H1 (cell line): ENCODE data around the gene TRPM6. TPM values are rescaled to one million over a fixed set of nuclear protein-coding genes. Genes with fewer than 3 reads are reported as not detected.

Experiments used
- CBX8 ChIP-seq: fragments of 300-800, 300-1000 bp; sonication (generic); IDR thresholded peaks from 2 replicates; pipeline ENCODE4 v1.7.1; 2016; ENCODE audit warnings: low read depth, low read length, borderline replicate concordance
- EGR1 ChIP-seq: IDR thresholded peaks from 2 replicates; pipeline ENCODE4 v1.6.1; 2011; ENCODE audit warnings: low read depth, low read length, borderline replicate concordance
- SRF ChIP-seq: IDR thresholded peaks from 2 replicates; pipeline ENCODE4 v1.6.1; 2011; ENCODE audit warnings: mild to moderate bottlenecking, low read depth, low read length, moderate library complexity
- polyA plus RNA-seq, 7 experiments: library from polyadenylated mRNA; depleted of rRNA in 3 of 7; stranded (reverse) in 5 of 7; unstranded in 2 of 7; fragments of >200 nt in 5 of 7; fragments of 200-250 nt in 2 of 7; gene quantifications; 1 replicate in 5 of 7; 2 replicates in 1 of 7; 4 replicates in 1 of 7; pipeline versions ENCODE4 v1.2.1 to v1.2.3, GENCODE V29; 2011 to 2013; ENCODE audit warnings: missing spikeins in 2 of 7, mixed read lengths in 2 of 7
- total RNA-seq: library from RNA; stranded (reverse); fragmentation: NEBNext Ultra II Directional; extraction: Animal tissue kit (Norgen Biotek cat#: 25700); gene quantifications from 2 replicates; pipeline ENCODE4 v1.2.1, GENCODE V29; 2021
- TF ChIP-seq, protein P1 (sequence below): fragments of 300-600 bp; sonication (generic); IDR thresholded peaks from 2 replicates; pipeline ENCODE4 v1.7.1; 2012; ENCODE audit warnings: low read length, moderate library complexity, mild to moderate bottlenecking, inconsistent platforms; ENCODE audit not compliant: insufficient replicate concordance

Gene TRPM6
- total and polyA plus RNA-seq, 2 of the 8 experiments (the other 6 are each of a cell fraction or from before 2014, with no cell fraction given): 0.45 to 1.5 TPM

DNA sequence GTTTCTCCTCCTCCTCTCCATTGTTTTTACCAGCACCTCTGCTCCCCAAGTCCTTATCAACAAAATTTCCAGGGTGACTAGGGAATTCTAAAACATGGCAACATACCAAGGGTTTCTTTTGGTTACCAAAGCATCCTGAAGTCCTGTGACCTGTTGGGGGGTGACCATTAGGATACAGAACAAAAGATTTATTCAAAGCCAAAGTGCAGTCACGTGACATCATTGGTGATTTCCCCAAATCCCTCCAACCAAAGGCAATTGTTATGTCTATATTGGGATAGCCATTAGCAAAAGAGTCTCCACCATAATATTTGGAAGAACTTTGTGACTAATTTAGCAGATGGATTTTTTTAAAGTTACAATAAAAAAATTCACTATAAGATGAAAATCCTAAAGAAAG is 168.4 kb downstream of the TRPM6 start (continued):
- TF ChIP-seq, protein P1, sequence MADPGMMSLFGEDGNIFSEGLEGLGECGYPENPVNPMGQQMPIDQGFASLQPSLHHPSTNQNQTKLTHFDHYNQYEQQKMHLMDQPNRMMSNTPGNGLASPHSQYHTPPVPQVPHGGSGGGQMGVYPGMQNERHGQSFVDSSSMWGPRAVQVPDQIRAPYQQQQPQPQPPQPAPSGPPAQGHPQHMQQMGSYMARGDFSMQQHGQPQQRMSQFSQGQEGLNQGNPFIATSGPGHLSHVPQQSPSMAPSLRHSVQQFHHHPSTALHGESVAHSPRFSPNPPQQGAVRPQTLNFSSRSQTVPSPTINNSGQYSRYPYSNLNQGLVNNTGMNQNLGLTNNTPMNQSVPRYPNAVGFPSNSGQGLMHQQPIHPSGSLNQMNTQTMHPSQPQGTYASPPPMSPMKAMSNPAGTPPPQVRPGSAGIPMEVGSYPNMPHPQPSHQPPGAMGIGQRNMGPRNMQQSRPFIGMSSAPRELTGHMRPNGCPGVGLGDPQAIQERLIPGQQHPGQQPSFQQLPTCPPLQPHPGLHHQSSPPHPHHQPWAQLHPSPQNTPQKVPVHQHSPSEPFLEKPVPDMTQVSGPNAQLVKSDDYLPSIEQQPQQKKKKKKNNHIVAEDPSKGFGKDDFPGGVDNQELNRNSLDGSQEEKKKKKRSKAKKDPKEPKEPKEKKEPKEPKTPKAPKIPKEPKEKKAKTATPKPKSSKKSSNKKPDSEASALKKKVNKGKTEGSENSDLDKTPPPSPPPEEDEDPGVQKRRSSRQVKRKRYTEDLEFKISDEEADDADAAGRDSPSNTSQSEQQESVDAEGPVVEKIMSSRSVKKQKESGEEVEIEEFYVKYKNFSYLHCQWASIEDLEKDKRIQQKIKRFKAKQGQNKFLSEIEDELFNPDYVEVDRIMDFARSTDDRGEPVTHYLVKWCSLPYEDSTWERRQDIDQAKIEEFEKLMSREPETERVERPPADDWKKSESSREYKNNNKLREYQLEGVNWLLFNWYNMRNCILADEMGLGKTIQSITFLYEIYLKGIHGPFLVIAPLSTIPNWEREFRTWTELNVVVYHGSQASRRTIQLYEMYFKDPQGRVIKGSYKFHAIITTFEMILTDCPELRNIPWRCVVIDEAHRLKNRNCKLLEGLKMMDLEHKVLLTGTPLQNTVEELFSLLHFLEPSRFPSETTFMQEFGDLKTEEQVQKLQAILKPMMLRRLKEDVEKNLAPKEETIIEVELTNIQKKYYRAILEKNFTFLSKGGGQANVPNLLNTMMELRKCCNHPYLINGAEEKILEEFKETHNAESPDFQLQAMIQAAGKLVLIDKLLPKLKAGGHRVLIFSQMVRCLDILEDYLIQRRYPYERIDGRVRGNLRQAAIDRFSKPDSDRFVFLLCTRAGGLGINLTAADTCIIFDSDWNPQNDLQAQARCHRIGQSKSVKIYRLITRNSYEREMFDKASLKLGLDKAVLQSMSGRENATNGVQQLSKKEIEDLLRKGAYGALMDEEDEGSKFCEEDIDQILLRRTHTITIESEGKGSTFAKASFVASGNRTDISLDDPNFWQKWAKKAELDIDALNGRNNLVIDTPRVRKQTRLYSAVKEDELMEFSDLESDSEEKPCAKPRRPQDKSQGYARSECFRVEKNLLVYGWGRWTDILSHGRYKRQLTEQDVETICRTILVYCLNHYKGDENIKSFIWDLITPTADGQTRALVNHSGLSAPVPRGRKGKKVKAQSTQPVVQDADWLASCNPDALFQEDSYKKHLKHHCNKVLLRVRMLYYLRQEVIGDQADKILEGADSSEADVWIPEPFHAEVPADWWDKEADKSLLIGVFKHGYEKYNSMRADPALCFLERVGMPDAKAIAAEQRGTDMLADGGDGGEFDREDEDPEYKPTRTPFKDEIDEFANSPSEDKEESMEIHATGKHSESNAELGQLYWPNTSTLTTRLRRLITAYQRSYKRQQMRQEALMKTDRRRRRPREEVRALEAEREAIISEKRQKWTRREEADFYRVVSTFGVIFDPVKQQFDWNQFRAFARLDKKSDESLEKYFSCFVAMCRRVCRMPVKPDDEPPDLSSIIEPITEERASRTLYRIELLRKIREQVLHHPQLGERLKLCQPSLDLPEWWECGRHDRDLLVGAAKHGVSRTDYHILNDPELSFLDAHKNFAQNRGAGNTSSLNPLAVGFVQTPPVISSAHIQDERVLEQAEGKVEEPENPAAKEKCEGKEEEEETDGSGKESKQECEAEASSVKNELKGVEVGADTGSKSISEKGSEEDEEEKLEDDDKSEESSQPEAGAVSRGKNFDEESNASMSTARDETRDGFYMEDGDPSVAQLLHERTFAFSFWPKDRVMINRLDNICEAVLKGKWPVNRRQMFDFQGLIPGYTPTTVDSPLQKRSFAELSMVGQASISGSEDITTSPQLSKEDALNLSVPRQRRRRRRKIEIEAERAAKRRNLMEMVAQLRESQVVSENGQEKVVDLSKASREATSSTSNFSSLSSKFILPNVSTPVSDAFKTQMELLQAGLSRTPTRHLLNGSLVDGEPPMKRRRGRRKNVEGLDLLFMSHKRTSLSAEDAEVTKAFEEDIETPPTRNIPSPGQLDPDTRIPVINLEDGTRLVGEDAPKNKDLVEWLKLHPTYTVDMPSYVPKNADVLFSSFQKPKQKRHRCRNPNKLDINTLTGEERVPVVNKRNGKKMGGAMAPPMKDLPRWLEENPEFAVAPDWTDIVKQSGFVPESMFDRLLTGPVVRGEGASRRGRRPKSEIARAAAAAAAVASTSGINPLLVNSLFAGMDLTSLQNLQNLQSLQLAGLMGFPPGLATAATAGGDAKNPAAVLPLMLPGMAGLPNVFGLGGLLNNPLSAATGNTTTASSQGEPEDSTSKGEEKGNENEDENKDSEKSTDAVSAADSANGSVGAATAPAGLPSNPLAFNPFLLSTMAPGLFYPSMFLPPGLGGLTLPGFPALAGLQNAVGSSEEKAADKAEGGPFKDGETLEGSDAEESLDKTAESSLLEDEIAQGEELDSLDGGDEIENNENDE: no peak
- TF ChIP-seq SRF: no peak
- TF ChIP-seq CBX8: no peak
- TF ChIP-seq EGR1: no peak
- TF ChIP-seq, all 59 proteins: peak for 0
